Measurements from ENCODE around the gene UBE3A. TPM values are rescaled to one million over a fixed set of nuclear protein-coding genes. Genes with fewer than 3 reads are reported as not detected.

UBE3A gene
- total and polyA plus RNA-seq, 9 of the 15 experiments (the other 6 are each of a cell fraction or from before 2014, with no cell fraction given): 29.3 to 103 (median 60.2) TPM

DNA sequence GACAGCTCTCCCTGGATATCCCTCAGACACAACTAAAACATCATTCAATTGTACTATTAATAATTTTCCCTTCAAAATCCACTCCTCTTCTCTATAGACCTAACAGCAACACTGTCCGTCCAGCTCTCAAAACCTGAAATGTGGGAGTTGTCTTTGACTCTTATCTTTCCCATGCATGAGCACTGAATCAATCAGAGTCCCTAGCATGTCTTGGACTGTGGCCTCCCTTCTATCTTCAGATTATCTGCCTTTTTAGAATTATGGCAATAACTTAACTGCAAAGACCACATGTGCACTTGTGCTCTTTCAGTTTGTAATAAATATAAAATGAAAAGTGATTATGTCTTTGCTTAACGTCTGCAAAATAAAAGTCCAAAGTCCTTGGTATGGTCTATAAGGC lies 107.0 kb downstream of the UBE3A start (continued):
- TF ChIP-seq ZBTB2 (IDR thresholded peaks at IDR 0.05) (no peak), NCOR1 (IDR thresholded peaks at IDR 0.05) (0 out of 2 replicates have a peak, but pooled peaks have one; percentile 16), MEIS2 (IDR thresholded peaks at IDR 0.05; ENCODE audit: partially characterized antibody) (peak; percentile 69), NUFIP1 (IDR thresholded peaks at IDR 0.05; ENCODE audit: partially characterized antibody) (no peak), TCF3 (CRISPR knock-in tag; IDR thresholded peaks at IDR 0.05) (peak; percentile 53), TEAD4 (IDR thresholded peaks at IDR 0.05; ENCODE audit: low read length) (0 out of 2 replicates have a peak, but pooled peaks have one; percentile 24), TEAD4 (CRISPR knock-in tag; IDR thresholded peaks at IDR 0.05; ENCODE audit: borderline replicate concordance) (no peak), MBD2 (IDR thresholded peaks at IDR 0.05; ENCODE audit: borderline replicate concordance, low read depth) (no peak), KAT2B (IDR thresholded peaks at IDR 0.05; ENCODE audit: low read depth, low read length) (no peak), EHMT2 (IDR thresholded peaks at IDR 0.05) (no peak), POLR2B (IDR thresholded peaks at IDR 0.05; ENCODE audit: low read depth, partially characterized antibody) (no peak), SLC30A9 (CRISPR knock-in tag; IDR thresholded peaks at IDR 0.05) (no peak), SRSF1 (IDR thresholded peaks at IDR 0.05; ENCODE audit: low read depth, low read length) (no peak), ZNF253 (CRISPR knock-in tag; conservative IDR thresholded peaks at IDR 0.05) (no peak)
